ENCODE results near the gene TWF2. TPM values are rescaled to one million over a fixed set of nuclear protein-coding genes. Genes with fewer than 3 reads are reported as not detected.

The TWF2 gene
- total and polyA plus RNA-seq, 2 of the 13 experiments (the other 11 are each of a cell fraction or from before 2014, with no cell fraction given) = 45.5 to 108 TPM

DNA sequence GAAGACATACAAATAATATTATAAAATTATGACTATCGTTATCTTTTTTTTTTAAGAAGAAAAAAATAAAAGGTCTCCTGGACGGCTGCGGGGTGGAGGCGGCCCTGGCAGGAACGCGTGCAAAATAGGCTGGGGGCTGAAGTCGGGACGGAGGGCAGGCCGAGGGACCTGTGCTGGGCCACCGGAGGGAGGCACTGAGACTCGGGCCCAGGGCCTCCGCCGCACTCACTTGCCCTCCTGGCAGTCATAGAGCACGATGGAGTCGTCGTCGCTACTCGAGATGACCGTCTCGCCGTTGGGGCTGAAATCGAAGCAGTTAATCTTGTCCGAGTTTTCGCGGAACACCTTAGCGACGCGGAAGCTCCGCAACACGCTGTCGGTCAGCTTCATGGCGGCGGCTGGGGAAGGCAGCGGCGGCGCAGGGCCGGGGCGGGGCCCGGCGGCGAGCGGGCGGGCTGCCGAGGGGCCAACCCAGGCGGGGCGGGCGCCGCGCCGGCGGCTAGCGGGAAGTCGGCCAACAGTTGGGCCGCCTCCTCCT, 39.1 kb upstream of the TWF2 start (continued):
- TF ChIP-seq, protein P1, sequence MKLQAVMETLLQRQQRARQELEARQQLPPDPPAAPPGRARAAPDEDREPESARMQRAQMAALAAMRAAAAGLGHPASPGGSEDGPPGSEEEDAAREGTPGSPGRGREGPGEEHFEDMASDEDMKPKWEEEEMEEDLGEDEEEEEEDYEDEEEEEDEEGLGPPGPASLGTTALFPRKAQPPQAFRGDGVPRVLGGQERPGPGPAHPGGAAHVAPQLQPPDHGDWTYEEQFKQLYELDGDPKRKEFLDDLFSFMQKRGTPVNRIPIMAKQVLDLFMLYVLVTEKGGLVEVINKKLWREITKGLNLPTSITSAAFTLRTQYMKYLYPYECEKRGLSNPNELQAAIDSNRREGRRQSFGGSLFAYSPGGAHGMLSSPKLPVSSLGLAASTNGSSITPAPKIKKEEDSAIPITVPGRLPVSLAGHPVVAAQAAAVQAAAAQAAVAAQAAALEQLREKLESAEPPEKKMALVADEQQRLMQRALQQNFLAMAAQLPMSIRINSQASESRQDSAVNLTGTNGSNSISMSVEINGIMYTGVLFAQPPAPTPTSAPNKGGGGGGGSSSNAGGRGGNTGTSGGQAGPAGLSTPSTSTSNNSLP (IDR thresholded peaks at IDR 0.05; ENCODE audit: low read depth, low read length) = no peak
- TF ChIP-seq ZNF33B (CRISPR knock-in tag; IDR thresholded peaks at IDR 0.05) = no peak
- TF ChIP-seq SP140L (CRISPR knock-in tag; IDR thresholded peaks at IDR 0.05; ENCODE audit: borderline replicate concordance) = no peak
- 0 out of 2 replicates have a peak, but pooled peaks have one; percentile 4 for TF ChIP-seq FOXK1 (CRISPR knock-in tag; IDR thresholded peaks at IDR 0.05; ENCODE audit: borderline replicate concordance, low read depth)
- TF ChIP-seq KMT2A (CRISPR knock-in tag; IDR thresholded peaks at IDR 0.05) = 0 out of 2 replicates have a peak, but pooled peaks have one; percentile 22
- TF ChIP-seq TSC22D2 (CRISPR knock-in tag; IDR thresholded peaks at IDR 0.05; ENCODE audit: borderline replicate concordance) = peak; percentile 87; the same call in 1 of the 2 replicates
- TF ChIP-seq ZSCAN12 (CRISPR knock-in tag; IDR thresholded peaks at IDR 0.05) = no peak
- TF ChIP-seq, protein P2, sequence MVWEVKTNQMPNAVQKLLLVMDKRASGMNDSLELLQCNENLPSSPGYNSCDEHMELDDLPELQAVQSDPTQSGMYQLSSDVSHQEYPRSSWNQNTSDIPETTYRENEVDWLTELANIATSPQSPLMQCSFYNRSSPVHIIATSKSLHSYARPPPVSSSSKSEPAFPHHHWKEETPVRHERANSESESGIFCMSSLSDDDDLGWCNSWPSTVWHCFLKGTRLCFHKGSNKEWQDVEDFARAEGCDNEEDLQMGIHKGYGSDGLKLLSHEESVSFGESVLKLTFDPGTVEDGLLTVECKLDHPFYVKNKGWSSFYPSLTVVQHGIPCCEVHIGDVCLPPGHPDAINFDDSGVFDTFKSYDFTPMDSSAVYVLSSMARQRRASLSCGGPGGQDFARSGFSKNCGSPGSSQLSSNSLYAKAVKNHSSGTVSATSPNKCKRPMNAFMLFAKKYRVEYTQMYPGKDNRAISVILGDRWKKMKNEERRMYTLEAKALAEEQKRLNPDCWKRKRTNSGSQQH (CRISPR knock-in tag; IDR thresholded peaks at IDR 0.05; ENCODE audit: low read depth) = no peak; the same call in 1 of the 2 replicates
- TF ChIP-seq ATRX (CRISPR knock-in tag; IDR thresholded peaks at IDR 0.05; ENCODE audit: borderline replicate concordance) = no peak
- TF ChIP-seq, protein P3, sequence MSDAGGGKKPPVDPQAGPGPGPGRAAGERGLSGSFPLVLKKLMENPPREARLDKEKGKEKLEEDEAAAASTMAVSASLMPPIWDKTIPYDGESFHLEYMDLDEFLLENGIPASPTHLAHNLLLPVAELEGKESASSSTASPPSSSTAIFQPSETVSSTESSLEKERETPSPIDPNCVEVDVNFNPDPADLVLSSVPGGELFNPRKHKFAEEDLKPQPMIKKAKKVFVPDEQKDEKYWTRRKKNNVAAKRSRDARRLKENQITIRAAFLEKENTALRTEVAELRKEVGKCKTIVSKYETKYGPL (CRISPR knock-in tag; IDR thresholded peaks at IDR 0.05) = no peak
- TF ChIP-seq, protein P4, sequence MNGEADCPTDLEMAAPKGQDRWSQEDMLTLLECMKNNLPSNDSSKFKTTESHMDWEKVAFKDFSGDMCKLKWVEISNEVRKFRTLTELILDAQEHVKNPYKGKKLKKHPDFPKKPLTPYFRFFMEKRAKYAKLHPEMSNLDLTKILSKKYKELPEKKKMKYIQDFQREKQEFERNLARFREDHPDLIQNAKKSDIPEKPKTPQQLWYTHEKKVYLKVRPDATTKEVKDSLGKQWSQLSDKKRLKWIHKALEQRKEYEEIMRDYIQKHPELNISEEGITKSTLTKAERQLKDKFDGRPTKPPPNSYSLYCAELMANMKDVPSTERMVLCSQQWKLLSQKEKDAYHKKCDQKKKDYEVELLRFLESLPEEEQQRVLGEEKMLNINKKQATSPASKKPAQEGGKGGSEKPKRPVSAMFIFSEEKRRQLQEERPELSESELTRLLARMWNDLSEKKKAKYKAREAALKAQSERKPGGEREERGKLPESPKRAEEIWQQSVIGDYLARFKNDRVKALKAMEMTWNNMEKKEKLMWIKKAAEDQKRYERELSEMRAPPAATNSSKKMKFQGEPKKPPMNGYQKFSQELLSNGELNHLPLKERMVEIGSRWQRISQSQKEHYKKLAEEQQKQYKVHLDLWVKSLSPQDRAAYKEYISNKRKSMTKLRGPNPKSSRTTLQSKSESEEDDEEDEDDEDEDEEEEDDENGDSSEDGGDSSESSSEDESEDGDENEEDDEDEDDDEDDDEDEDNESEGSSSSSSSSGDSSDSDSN (CRISPR knock-in tag; IDR thresholded peaks at IDR 0.05) = peak; percentile 90; the same call in 1 of the 2 replicates
- no peak for TF ChIP-seq SP4 (CRISPR knock-in tag; IDR thresholded peaks at IDR 0.05)
- TF ChIP-seq KLF12 (CRISPR knock-in tag; IDR thresholded peaks at IDR 0.05; ENCODE audit: borderline replicate concordance) = no peak
- TF ChIP-seq ZNF235 (CRISPR knock-in tag; IDR thresholded peaks at IDR 0.05; ENCODE audit: borderline replicate concordance) = no peak; the same call in 1 of the 2 replicates
- TF ChIP-seq SIN3B (IDR thresholded peaks at IDR 0.05; ENCODE audit: low read length) = no peak
- 0 out of 2 replicates have a peak, but pooled peaks have one; percentile 18 for TF ChIP-seq SIN3A (IDR thresholded peaks at IDR 0.05; ENCODE audit: borderline replicate concordance, low read depth, low read length)
- no peak for TF ChIP-seq SRF (IDR thresholded peaks at IDR 0.05; ENCODE audit: low read depth, low read length)
- no peak for TF ChIP-seq ZNF672 (CRISPR knock-in tag; IDR thresholded peaks at IDR 0.05)
- no peak for TF ChIP-seq SMC3 (IDR thresholded peaks at IDR 0.05; ENCODE audit: low read length)
- TF ChIP-seq ZNF850 (CRISPR knock-in tag; conservative IDR thresholded peaks at IDR 0.05) = 0 out of 2 replicates have a peak, but pooled peaks have one; percentile 60
- TF ChIP-seq GZF1 (CRISPR knock-in tag; IDR thresholded peaks at IDR 0.05) = no peak
- no peak for TF ChIP-seq SIX1 (CRISPR knock-in tag; IDR thresholded peaks at IDR 0.05; ENCODE audit: borderline replicate concordance)
- TF ChIP-seq AGO2 (optimal IDR thresholded peaks at IDR 0.05; ENCODE audit: low read depth, low read length) = peak; percentile 76
- TF ChIP-seq, protein P5, sequence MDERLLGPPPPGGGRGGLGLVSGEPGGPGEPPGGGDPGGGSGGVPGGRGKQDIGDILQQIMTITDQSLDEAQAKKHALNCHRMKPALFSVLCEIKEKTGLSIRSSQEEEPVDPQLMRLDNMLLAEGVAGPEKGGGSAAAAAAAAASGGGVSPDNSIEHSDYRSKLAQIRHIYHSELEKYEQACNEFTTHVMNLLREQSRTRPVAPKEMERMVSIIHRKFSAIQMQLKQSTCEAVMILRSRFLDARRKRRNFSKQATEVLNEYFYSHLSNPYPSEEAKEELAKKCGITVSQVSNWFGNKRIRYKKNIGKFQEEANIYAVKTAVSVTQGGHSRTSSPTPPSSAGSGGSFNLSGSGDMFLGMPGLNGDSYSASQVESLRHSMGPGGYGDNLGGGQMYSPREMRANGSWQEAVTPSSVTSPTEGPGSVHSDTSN (CRISPR knock-in tag; IDR thresholded peaks at IDR 0.05) = no peak
